ENCODE results near the gene FURIN. TPM values are rescaled to one million over a fixed set of nuclear protein-coding genes. Genes with fewer than 3 reads are reported as not detected.
A peak's percentile ranks its signal among the peaks of the same experiment; 100 is the strongest.

The FURIN gene
- total and polyA plus RNA-seq, 9 of the 15 experiments (the other 6 are each of a cell fraction or from before 2014, with no cell fraction given): 0.92 to 99.9 (median 34.8) TPM

GRCh38 chr15:90903733-90904536, 35.5 kb downstream of the FURIN start (continued):
- TF ChIP-seq BRF2 (IDR thresholded peaks at IDR 0.05; ENCODE audit: borderline replicate concordance, insufficient read depth, insufficient read length) (no peak), SAFB2 (IDR thresholded peaks at IDR 0.05; ENCODE audit: borderline replicate concordance, low read depth, low read length, severe bottlenecking) (no peak), ZNF551 (CRISPR knock-in tag; IDR thresholded peaks at IDR 0.05) (no peak), ZFP1 (CRISPR knock-in tag; IDR thresholded peaks at IDR 0.05) (peak; percentile 14; the same call in 1 of the 2 replicates), HEY1 (CRISPR knock-in tag; IDR thresholded peaks at IDR 0.05; ENCODE audit: borderline replicate concordance) (no peak), TBP (optimal IDR thresholded peaks at IDR 0.05; ENCODE audit: low read depth, low read length) (peak; percentile 50), ZBTB40 (IDR thresholded peaks at IDR 0.05) (peak; percentile 43; the same call in 1 of the 2 replicates), ZBTB40 (CRISPR knock-in tag; IDR thresholded peaks at IDR 0.05) (no peak), NFXL1 (CRISPR knock-in tag; IDR thresholded peaks at IDR 0.05) (no peak), RBM25 (IDR thresholded peaks at IDR 0.05; ENCODE audit: low read depth, low read length, severe bottlenecking) (no peak), MEIS2 (IDR thresholded peaks at IDR 0.05; ENCODE audit: partially characterized antibody) (no peak), CREB1 (IDR thresholded peaks at IDR 0.05) (no peak), CREB1 (CRISPR knock-in tag; IDR thresholded peaks at IDR 0.05) (0 out of 2 replicates have a peak, but pooled peaks have one; percentile 17)
- TF ChIP-seq, protein P1, sequence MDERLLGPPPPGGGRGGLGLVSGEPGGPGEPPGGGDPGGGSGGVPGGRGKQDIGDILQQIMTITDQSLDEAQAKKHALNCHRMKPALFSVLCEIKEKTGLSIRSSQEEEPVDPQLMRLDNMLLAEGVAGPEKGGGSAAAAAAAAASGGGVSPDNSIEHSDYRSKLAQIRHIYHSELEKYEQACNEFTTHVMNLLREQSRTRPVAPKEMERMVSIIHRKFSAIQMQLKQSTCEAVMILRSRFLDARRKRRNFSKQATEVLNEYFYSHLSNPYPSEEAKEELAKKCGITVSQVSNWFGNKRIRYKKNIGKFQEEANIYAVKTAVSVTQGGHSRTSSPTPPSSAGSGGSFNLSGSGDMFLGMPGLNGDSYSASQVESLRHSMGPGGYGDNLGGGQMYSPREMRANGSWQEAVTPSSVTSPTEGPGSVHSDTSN (CRISPR knock-in tag; IDR thresholded peaks at IDR 0.05; ENCODE audit: low read depth): no peak
- TF ChIP-seq, protein P1 (tag; conservative IDR thresholded peaks at IDR 0.05; ENCODE audit: low read depth): no peak

Measured in K562 (cell line).